AG04450 (cell line): ENCODE data around the gene PPP1R15B. TPM values are rescaled to one million over a fixed set of nuclear protein-coding genes. Genes with fewer than 3 reads are reported as not detected.

Experiments used
- CTCF ChIA-PET: fragments of 300-600, 350-600 bp; formaldehyde crosslinking; extraction: SDS; loops from one replicate; lab custom pipeline; 2022; ENCODE audit warnings: antibody characterized with exemption, inconsistent platforms; lab: Charles Lee
- POLR2A ChIA-PET: fragments of 350-600 bp; formaldehyde crosslinking; extraction: SDS; loops from one replicate; lab custom pipeline; 2021; ENCODE audit warnings: antibody characterized with exemption, inconsistent platforms; lab: Yijun Ruan, JAX
- DNase-seq: peaks from one replicate; pipeline ENCODE4 v3.0.0-alpha.2; 2011; ENCODE audit warnings: low read depth, low spot score
- H3K27ac ChIP-seq: one replicate; pipeline ENCODE4 v1.5.1; 2012; ENCODE audit warnings: low read depth, low read length, control low read depth
- H3K27me3 ChIP-seq: one replicate; pipeline ENCODE4 v1.6.0; 2012; ENCODE audit warnings: low read length; ENCODE audit not compliant: control insufficient read depth, insufficient read depth
- H3K4me3 ChIP-seq: 2 replicates; pipeline ENCODE4 v1.5.1; 2011; ENCODE audit warnings: mild to moderate bottlenecking, low read depth, low read length, control low read depth
- H3K9me3 ChIP-seq: 2 replicates; pipeline ENCODE4 v1.5.1; 2012; ENCODE audit warnings: low read length; ENCODE audit not compliant: control insufficient read depth, insufficient read depth
- polyA plus RNA-seq: library from polyadenylated mRNA; depleted of rRNA; stranded (reverse); fragments of >200 nt; gene quantifications from 2 replicates; pipeline ENCODE4 v1.2.3, GENCODE V29; 2011
- TF ChIP-seq, protein P1 (sequence below): IDR thresholded peaks from 2 replicates; pipeline ENCODE4 v1.5.1; 2011; ENCODE audit warnings: low read depth, low read length, control low read depth, inconsistent platforms

Gene PPP1R15B
- polyA plus RNA-seq, 1 experiment, result 28.4 TPM

DNA sequence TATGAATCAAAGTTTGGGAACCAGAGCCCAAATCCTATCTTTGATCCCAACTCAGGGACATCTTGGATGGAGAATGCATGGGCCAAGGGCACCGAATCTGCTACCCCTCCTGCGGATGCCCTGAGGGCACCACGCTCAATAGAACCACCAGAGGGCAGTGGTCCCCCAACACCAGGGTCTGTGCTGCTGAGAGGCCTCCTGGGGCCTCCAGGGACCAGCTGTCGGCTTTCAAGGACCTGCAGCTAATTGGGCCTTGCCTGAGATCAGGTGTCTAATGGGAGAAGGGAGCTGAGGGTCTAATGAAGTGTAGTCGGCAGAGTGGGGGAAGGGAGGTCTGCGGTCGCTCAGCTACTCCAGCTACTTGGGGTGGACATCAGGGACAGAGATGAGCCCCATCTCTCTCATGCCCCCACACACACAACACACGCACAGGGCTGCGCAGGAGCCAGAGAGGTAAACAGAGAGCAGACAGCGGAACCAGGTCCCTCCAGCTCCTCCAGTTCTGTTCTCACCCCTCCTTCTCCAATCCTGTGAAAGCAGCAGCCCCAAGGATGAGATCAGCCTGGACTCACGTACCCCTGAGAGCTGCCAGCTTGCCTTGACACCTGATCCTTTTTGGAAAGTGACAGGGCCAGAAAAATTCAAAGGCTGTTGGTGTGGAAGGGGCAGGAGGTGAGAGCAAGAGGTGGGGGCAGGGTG, 34.9 kb upstream of the PPP1R15B start:
- Histone ChIP-seq H3K27me3 (no peaks in the 10 kb centered on the region), H3K9me3 (no peaks in the 10 kb centered on the region), H3K4me3 (no peak overlapping the region), H3K27ac (no peak overlapping the region)
- POLR2A ChIA-PET, result interaction anchor here (0.6 kb wide), 1 partner anchor 59 kb away, joined by 5 read pairs; no protein-coding TSS in a partner anchor
- TF ChIP-seq, protein P1, sequence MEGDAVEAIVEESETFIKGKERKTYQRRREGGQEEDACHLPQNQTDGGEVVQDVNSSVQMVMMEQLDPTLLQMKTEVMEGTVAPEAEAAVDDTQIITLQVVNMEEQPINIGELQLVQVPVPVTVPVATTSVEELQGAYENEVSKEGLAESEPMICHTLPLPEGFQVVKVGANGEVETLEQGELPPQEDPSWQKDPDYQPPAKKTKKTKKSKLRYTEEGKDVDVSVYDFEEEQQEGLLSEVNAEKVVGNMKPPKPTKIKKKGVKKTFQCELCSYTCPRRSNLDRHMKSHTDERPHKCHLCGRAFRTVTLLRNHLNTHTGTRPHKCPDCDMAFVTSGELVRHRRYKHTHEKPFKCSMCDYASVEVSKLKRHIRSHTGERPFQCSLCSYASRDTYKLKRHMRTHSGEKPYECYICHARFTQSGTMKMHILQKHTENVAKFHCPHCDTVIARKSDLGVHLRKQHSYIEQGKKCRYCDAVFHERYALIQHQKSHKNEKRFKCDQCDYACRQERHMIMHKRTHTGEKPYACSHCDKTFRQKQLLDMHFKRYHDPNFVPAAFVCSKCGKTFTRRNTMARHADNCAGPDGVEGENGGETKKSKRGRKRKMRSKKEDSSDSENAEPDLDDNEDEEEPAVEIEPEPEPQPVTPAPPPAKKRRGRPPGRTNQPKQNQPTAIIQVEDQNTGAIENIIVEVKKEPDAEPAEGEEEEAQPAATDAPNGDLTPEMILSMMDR, result peak; percentile 81
- no peak for DNase-seq
- CTCF ChIA-PET, result interaction anchor here (0.5 to 15.0 kb wide), 22 partner anchors 9 to 361 kb away, joined by 3 to 483 read pairs (median 7); partner anchors contain the start of genes MDM4 and PIK3C2B

DNA sequence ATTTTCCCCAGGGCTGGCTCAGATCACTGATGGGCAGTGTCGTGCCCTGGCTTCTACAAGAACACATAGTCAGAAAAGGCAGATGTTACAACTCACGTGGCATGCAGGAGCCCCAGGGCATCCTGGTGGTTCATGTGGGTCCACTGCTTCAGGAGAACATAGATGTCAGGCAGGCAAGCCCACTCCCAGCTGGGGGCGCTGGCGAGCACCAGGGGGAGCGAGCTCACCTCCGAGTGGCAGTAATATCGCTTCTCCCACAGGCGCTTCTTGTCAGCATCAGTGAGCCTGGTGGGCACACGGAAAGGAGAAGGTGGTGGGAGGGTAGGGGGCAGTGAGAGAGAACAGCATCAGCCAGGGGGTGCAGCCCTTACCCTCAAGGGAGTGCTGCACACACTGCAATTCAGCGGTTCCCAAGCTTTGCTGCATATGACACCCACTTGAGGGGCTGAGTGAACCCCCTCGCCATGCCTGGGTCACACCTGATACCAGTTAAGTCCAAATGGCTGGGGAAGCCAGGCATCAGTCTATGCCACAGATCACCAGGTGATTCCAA, 34.3 kb upstream of the PPP1R15B start:
- no peaks in the 10 kb centered on the region for H3K27me3 ChIP-seq
- no peak overlapping the region for H3K27ac ChIP-seq
- no peaks in the 10 kb centered on the region for H3K9me3 ChIP-seq
- CTCF ChIA-PET, result interaction anchor here (0.5 to 15.0 kb wide), 23 partner anchors 9 to 361 kb away, joined by 3 to 483 read pairs (median 5); partner anchors contain the start of genes MDM4 and PIK3C2B
- TF ChIP-seq, protein P1, result peak; percentile 61
- DNase-seq, result no peak
- no peak overlapping the region for H3K4me3 ChIP-seq
- POLR2A ChIA-PET, result no interaction called here

DNA sequence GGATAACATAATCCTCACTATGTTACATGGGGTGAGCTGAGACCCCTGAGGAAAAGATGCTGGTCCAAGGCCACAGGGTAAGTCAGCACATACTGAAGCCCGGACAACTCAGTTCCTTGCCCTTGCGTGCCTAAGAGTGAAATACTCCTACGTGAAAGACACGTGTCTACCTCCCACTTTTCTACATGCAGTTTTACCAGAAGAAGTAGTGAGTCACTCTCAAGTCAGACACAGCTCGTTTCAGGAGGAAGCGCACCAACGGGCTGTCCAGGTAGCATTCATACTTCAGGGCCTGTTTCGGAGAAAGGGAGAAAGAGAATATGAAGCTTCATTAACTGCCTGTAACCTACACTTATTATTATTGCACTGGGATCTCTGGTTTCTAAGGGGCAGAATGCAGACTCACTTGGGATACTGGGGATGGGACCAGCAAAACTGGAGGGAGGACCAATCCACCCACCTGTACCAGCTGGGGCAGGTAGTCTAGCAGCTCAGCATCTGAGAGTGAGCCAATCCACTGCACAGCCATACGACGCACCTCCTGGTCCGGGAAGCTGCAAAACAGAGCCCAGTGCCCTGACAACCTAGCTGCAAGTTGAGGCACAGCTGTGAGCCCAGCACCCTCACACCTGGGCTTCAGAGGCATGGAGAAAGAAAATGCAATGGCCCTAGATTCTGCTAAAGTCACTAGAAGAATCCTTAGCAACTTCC, 32.4 kb upstream of the PPP1R15B start:
- Histone ChIP-seq H3K27ac (no peak overlapping the region), H3K27me3 (no peaks in the 10 kb centered on the region), H3K9me3 (no peaks in the 10 kb centered on the region), H3K4me3 (no peak overlapping the region)
- TF ChIP-seq, protein P1, result no peak
- POLR2A ChIA-PET, result no interaction called here
- CTCF ChIA-PET, result interaction anchor here (15.0 kb wide), 1 partner anchor 56 kb away, joined by 483 read pairs; the partner anchor contains the start of gene PIK3C2B
- DNase-seq, result no peak

GRCh38 chr1:204443260-204443619, 31.6 kb upstream of the PPP1R15B start:
- TF ChIP-seq, protein P1, result no peak
- no peaks in the 10 kb centered on the region for H3K9me3 ChIP-seq
- no peak overlapping the region for H3K4me3 ChIP-seq
- no peak overlapping the region for H3K27ac ChIP-seq
- CTCF ChIA-PET, result interaction anchor here (1.4 to 15.0 kb wide), 2 partner anchors 12 to 57 kb away, joined by 9 to 483 read pairs; partner anchors contain the start of gene PIK3C2B
- no peaks in the 10 kb centered on the region for H3K27me3 ChIP-seq
- POLR2A ChIA-PET, result no interaction called here
- DNase-seq, result no peak
